Raji (cell line): ENCODE measurements around the gene CRYZL1.

Source experiments
- POLR2A ChIP-seq: IDR thresholded peaks from 2 replicates; pipeline ENCODE4 v1.6.1; 2011; ENCODE audit warnings: low read depth, low read length, control low read depth; ENCODE audit not compliant: insufficient read depth

CRYZL1 gene

GRCh38 chr21:33668180-33668579, 26.6 kb upstream of the CRYZL1 start:
- TF ChIP-seq POLR2A = no peak

- no peak for TF ChIP-seq POLR2A
These were observed 26.1 kb upstream of the CRYZL1 start for GRCh38 chr21:33667636-33668035.

GRCh38 chr21:33666153-33666552, 24.6 kb upstream of the CRYZL1 start:
- TF ChIP-seq POLR2A = no peak

DNA sequence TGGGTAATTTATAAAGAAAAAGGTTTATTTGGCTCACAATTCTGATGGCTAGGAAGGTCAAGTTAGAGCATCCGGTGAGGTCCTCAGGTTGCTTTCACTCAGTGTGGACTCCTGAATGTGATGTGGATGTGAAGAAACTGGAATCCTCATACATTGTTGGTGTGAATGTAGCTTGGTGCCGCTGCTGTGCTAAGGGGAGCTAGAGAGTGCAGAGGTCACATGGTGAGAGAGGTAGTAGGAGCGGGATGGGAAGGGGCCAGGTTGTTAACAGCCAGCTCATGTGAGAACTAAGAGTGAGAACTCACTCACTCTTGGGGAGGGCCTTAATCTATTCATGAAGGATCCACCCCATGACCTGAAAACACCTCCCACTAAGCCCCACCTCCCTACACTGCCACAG, 22.6 kb upstream of the CRYZL1 start:
- no peak for TF ChIP-seq POLR2A

DNA sequence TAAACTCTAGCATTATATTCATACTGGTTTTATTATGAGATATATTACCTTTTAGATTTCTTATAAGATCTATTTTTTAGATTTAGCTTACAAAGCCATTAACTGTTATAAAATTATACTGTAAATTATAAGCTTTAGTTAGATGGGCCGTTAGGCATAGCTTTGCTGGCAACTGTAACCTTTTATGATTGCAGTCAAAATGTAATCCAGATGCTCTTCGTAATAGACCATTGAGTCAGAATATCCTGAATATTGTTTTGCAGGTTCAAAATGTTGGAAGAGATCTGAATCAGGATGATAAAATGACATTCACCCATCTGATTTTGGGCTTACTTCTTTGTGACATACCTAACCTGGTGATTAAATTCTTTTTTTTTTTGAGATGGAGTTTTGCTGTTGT, 21.7 kb upstream of the CRYZL1 start:
- no peak for TF ChIP-seq POLR2A

GRCh38 chr21:33662046-33662445, 20.5 kb upstream of the CRYZL1 start:
- no peak for TF ChIP-seq POLR2A

DNA sequence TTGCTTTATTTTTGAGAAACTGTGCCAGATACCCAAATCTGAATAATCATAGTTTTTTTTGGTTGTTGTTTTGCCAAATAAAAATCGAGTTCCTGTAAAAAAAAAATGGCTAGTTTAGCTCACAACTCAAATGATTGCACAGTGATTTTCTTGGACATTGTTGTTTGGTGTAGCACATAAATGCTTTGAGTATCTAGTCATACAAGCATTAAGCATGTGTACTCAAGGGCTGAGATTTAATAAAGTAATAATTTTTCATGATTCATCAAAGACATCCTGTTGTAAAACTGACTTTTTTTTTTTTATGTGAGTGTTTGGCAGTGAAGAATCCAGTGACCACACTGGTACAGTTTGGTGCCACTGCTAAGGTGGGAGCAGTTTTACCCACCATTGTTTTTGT, 19.6 kb upstream of the CRYZL1 start:
- no peak for TF ChIP-seq POLR2A

- TF ChIP-seq POLR2A = no peak
These were observed 18.9 kb upstream of the CRYZL1 start for GRCh38 chr21:33660406-33660805.

DNA sequence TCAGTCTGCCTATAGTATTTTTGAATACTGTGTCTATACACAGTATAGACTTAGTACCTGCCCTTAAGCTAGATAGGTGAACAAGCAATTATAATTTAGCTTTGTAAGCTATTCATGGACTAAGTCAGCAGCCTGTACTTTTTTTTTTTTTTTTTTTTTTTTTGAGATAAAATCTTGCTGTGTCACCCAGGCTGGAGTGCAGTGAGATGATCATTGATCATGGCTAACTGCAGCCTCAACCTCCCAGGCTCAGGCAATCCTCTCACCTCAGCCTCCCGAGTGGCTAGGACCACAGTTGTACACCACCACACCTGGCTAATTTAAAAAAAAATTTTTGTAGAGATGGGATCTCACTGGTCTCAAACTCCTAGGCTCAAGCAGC, 18.0 kb upstream of the CRYZL1 start:
- no peak for TF ChIP-seq POLR2A

DNA sequence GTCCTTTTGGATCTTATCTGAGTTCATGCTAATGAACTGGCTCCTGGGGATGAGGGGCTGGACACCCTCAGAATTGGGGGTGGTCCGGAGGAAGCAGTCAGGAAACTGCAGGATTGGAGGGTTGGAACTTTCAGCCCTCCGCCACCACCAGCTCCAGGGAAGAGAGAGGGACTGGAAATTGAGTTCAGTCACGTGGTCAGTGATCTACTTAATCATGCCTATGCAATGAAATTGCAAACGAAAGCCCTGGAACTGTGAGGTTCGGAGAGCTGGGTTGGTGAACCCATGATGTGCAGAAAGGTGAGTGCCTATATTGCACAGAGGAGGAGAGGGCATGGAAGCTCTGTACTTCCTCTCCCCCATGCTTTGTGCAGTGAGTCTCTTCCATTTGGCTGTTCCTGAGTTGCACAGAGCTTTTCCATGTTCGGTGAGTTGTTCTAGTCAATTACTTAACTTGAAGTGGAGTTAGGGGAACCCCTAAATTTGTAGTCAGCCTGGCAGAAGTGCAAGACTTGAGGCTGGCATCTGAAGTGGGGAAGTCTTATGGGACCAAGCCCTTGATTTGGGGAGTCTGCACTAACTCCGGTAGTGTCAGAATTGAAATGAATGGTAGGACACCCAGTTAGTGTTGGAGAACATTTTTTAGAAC, 17.5 kb upstream of the CRYZL1 start:
- TF ChIP-seq POLR2A = no peak

DNA sequence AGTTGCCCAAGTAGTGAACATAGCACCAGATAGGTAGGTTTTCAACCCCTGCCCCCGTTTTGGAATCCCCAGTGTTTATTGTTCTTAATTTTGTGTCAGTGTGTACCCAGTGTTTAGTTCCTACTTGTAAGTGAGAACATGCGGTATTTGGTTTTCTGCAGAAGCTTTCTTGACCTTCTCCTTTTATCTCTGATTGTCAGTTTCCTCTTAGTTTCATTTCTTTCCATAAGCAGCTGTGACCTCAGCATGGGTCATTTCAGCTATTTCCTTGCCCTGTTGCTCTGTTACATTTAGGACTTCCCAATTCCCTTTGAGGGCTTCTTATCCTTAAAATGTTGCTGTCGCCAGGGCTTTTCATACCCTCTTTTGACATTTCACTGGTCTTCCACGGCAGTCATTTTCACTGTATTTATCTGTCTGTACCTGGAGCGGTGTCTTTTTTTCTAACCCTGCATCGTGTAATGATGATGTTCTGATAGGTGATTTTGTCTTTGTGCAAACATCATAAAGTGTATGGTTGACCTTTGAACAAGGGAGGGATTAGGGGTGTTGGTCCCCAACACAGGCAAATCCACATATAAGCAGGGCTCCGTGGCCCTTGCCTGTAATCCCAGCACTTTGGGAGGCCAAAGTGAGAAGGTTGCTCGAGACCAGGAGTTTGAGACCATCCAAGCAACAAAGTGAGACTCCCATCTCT, 15.7 kb upstream of the CRYZL1 start:
- no peak for TF ChIP-seq POLR2A

DNA sequence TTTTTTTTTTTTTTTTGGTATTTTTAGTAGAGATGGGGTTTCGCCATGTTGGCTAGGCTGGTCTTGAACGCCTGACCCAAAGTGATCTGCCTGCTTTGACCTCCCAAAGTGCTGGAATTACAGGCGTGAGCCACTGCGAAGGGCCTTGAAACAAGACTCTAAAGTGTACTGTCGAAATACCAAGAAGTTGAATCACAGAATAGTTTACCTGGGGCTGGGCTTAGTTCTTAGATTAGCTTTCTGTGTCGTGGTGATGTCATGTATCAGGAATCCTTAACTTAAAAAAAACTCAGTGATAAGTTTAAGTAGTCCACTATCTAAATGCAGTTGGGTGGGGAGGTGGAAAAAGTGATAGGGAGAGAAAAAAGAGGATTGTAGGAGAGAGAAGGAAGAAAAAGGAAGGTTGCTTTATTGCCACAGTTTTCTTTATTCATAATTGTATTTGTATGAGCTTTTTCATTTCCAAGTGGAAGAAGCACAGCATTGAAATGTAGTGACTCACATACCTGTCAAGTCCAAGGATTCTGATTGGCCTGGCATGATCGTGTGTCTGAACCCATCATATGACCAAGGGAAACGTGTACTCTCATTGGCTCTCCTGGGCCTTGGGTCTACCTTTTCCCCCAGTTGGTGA, 14.2 kb upstream of the CRYZL1 start:
- TF ChIP-seq POLR2A = no peak

GRCh38 chr21:33654412-33654811, 12.9 kb upstream of the CRYZL1 start:
- TF ChIP-seq POLR2A = no peak

DNA sequence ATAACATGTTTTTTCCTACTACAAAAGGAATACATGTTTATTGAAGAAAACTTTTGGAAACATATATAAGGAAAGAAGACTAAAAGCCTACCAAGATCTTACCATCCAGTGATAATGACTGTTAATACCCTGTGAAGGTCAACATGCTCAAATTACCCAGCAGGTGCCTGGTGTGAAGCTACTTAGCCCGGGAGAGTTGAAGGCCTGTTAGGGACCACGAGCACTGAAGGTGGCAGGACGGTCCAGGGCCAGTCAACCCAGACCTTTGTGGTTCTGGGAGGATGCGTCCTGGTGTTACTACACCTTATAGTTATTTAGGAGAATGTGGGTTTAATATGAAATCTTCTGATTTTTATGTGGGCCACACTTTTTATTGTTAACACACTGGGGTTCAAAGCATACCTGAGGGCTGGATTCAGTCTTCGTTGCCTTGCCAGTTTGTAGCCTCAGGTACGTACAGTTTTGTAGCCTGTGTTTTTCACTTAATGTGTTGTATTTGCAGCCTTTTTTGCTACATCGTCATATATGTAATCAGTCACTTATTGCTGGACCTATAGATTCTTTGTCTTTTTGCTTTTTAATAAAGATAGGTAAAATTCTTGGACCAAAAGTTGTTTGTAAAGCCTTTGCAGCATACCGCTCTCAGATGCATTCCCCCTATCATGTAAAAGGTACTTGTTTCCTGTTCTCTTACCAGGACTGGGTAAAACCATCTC, 10.6 kb upstream of the CRYZL1 start:
- no peak for TF ChIP-seq POLR2A

DNA sequence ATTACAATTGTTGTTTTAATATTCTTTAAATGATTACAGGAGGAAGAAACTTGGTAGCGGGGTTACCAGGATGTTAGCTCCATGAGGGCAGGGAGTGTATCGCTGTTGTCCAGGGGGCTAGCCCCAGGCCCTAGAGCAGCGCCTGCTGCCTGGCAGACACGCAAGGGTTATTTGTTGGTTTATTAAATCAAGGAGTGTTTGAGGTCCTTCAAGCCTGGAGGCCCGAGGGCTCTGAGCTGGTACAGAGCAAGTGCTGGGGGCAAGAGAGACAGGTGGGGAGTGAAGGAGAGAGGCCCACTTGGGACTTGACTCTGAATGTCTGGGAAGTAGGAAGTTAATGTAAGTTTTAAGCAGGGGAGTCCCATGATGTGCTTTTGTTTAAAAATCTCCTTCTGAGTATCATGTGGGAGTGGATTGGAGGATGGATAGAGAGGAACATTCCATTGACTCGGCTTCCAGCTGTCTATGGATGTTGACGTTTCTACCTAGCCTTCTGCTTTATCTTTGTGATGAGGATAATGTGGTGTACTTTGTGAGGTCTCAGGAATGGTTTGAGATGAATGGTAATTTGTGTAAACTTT, 9.5 kb upstream of the CRYZL1 start:
- TF ChIP-seq POLR2A = no peak

DNA sequence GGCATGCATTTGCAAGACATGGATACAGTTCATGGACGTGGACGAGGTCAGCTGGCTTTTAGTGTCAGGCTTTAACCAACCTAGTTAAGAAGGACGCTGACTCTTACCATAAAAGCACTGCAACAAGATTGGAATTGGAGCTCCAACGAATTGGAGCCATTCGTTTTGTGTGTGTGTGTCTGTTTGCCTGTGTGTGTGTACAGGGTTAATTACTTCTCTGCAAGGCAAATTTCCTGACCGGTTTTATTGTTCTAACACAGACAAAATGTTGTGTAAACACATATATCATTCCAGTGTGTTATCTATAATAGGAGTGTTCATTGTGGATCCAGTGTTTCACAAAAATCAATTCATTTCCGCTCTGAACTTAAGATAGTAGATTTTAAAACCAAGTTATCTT, 8.7 kb upstream of the CRYZL1 start:
- TF ChIP-seq POLR2A = no peak

DNA sequence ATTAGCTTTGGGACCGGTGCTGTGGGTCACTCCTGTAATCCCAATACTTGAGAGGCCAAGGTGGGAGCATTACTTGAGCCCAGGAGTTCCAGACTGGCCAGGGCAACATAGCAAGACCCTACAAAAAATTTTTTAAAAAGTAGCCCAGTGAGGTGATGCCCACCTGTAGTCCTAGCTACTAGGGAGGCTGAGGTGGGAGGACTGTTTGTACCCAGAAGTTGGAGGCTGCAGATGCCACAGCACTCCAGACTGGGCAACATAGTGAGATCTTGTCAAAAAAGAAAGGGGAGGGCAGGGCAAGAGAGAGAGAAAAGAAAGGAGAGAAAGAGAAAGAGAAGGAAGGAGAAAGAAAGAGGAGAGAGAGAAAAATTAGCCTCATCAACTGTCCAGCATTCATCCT, 7.0 kb upstream of the CRYZL1 start:
- no peak for TF ChIP-seq POLR2A
